ENCODE measurements around the gene AK8. TPM values are rescaled to one million over a fixed set of nuclear protein-coding genes. Genes with fewer than 3 reads are reported as not detected.
A peak's percentile ranks its signal among the peaks of the same experiment; 100 is the strongest.

Gene AK8
- total and polyA plus RNA-seq, 2 of the 4 experiments (the other 2 are of a cell fraction), result under 0.01 to 0.09 TPM

DNA sequence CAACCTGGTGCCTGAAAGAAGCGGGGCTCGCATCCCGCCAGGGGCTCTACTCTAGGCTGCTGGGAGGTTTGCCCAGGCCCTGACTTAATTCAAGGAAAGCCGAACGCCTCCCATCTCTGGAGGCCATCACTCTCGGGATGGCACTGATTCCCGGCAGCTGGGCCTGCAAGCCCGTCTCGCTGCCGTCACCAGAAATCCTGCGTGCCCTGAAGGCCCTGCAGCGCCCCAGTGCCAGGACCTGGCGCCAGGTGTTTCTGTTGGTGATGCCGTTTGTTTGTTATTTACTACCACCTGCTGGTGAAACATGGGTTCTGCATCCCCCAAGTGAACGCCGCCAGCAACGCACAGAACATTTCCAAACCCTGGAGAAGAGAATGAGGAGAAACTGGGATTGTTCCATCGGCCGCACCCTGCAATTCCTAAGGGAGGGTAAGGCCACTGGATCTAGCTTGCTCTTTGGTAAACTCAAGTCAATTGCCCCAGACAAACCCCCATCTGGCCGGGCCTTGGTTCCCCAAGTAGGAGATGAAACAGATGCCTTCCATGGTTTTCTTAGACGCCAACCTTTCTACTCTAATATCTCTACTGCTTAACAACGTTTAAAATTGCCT is 77.9 kb downstream of the AK8 start:
- H3K9me1 ChIP-seq (ENCODE audit: insufficient read depth, low read length), result no peaks in the 10 kb centered on the region
- H3K27ac ChIP-seq (ENCODE audit: insufficient read depth, low read length), result no peak overlapping the region
- H3K27me3 ChIP-seq (ENCODE audit: control insufficient read depth, insufficient read depth, low read length), result peaks cover 51% of the 10 kb centered on the region
- no peak overlapping the region for H2BK5ac ChIP-seq (ENCODE audit: low read depth, low read length, poor library complexity, severe bottlenecking)
- H3K18ac ChIP-seq (ENCODE audit: low read depth, low read length), result no peak overlapping the region
- H2BK15ac ChIP-seq (ENCODE audit: low read depth, low read length), result no peak overlapping the region
- ATAC-seq (ENCODE audit: low read depth) (peak; percentile 93), DNase-seq (peak; percentile 63)
- H3K14ac ChIP-seq (replicated peaks; ENCODE audit: low read depth, low read length), result no peak overlapping the region
- H3K36me3 ChIP-seq (ENCODE audit: control insufficient read depth, insufficient read depth, low read length), result no peaks in the 10 kb centered on the region
- no peak overlapping the region for H3K23ac ChIP-seq (ENCODE audit: low read depth, low read length)
- intact Hi-C loops (cut with micrococcal nuclease) (loop anchor here (1.0 to 5.0 kb wide), 8 partner anchors 102 to 388 kb away; partner anchors contain the start of gene GTF3C4), dilution Hi-C loops (cut with HindIII; ENCODE audit: low sequenced_read_pairs, unreplicated experiment) (no loop called here), in situ Hi-C loops (cut with MboI; ENCODE audit: low sequenced_read_pairs) (no loop called here)
- 17% methylated on average over 4 of the region's 22 CpGs; no CpG with 5 or more reads in 1 of the 2 experiments for WGBS, 2 experiments (ENCODE audit: extremely low coverage in 2 of 2, insufficient read length in 1 of 2)
- no peak overlapping the region for H4K91ac ChIP-seq (ENCODE audit: insufficient read depth, low read depth, low read length)
- H3K9me3 ChIP-seq (ENCODE audit: control insufficient read depth, insufficient read depth, low read length), result no peaks in the 10 kb centered on the region
- CTCF ChIA-PET, result interaction anchor here (1.7 kb wide), 1 partner anchor 121 kb away, joined by 4 read pairs; no protein-coding TSS in a partner anchor
- H3K4me1 ChIP-seq (ENCODE audit: control insufficient read depth, insufficient read depth, low read length), result no peaks in the 10 kb centered on the region
- no peaks in the 10 kb centered on the region for H4K20me1 ChIP-seq (ENCODE audit: insufficient read depth, low read length)
- no peaks in the 10 kb centered on the region for H3K79me1 ChIP-seq (ENCODE audit: low read depth in 1 of 2, low read length in 2 of 2)
- no TSS peak for BruUV-seq (replicated peaks)
- H3K56ac ChIP-seq (ENCODE audit: extremely low read depth, insufficient read depth, low read length), result no peak overlapping the region
- no peak overlapping the region for H3K4me2 ChIP-seq (ENCODE audit: low read depth, low read length)
- TF ChIP-seq SMC3 (IDR thresholded peaks at IDR 0.05; ENCODE audit: low read depth, low read length) (peak; percentile 87), CHD1 (IDR thresholded peaks at IDR 0.05; ENCODE audit: low read depth, low read length) (no peak), RAD21 (IDR thresholded peaks at IDR 0.05; ENCODE audit: low read length) (peak; percentile 90)
- TF ChIP-seq, protein P1, sequence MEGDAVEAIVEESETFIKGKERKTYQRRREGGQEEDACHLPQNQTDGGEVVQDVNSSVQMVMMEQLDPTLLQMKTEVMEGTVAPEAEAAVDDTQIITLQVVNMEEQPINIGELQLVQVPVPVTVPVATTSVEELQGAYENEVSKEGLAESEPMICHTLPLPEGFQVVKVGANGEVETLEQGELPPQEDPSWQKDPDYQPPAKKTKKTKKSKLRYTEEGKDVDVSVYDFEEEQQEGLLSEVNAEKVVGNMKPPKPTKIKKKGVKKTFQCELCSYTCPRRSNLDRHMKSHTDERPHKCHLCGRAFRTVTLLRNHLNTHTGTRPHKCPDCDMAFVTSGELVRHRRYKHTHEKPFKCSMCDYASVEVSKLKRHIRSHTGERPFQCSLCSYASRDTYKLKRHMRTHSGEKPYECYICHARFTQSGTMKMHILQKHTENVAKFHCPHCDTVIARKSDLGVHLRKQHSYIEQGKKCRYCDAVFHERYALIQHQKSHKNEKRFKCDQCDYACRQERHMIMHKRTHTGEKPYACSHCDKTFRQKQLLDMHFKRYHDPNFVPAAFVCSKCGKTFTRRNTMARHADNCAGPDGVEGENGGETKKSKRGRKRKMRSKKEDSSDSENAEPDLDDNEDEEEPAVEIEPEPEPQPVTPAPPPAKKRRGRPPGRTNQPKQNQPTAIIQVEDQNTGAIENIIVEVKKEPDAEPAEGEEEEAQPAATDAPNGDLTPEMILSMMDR (conservative IDR thresholded peaks at IDR 0.05; ENCODE audit: low read depth, low read length), result peak; percentile 87
- no peak overlapping the region for H2BK20ac ChIP-seq (ENCODE audit: low read depth, low read length)
- H2AFZ ChIP-seq (replicated peaks; ENCODE audit: low read length, poor library complexity), result peak overlapping the region; percentile 83
- no peak overlapping the region for H4K5ac ChIP-seq (ENCODE audit: low read depth, low read length)
- H3K9ac ChIP-seq (ENCODE audit: low read depth, low read length), result no peak overlapping the region
- POLR2A ChIA-PET (ENCODE audit: unreplicated experiment), result no interaction called here
- H2AK5ac ChIP-seq (ENCODE audit: low read depth, low read length), result no peak overlapping the region
- H4K8ac ChIP-seq (ENCODE audit: low read depth in 2 of 2, low read length in 2 of 2), result no peak overlapping the region
- H3K4ac ChIP-seq (ENCODE audit: low read depth, low read length), result no peak overlapping the region
- H2AK9ac ChIP-seq (replicated peaks; ENCODE audit: low read depth, low read length, poor library complexity), result peak overlapping the region; percentile 85
- H2BK120ac ChIP-seq (ENCODE audit: low read depth, low read length), result no peak overlapping the region
- H3K4me3 ChIP-seq (ENCODE audit: insufficient read depth, low read depth, low read length), result no peak overlapping the region

Measured in IMR-90 (cell line).